GM21367 (cell line): ENCODE results near the gene MMP7.
A peak's percentile ranks its signal among the peaks of the same experiment; 100 is the strongest.

ENCODE experiments used
- ATAC-seq: cut with Tn5 transposase; IDR thresholded peaks from one replicate; pipeline ENCODE4 v1.9.1; 2021; ENCODE audit not compliant: unreplicated experiment

Gene MMP7, protein sequence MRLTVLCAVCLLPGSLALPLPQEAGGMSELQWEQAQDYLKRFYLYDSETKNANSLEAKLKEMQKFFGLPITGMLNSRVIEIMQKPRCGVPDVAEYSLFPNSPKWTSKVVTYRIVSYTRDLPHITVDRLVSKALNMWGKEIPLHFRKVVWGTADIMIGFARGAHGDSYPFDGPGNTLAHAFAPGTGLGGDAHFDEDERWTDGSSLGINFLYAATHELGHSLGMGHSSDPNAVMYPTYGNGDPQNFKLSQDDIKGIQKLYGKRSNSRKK

GRCh38 chr11:102530558-102530957 is at the start of gene MMP7:
Gene MMP7 (minus strand): TSS chr11:102530747. CDS start chr11:102530700, 47 bp downstream.
- ATAC-seq, result no peak

- ATAC-seq, result no peak
Observed at GRCh38 chr11:102577723-102578122, 47.2 kb upstream of the MMP7 start.

DNA sequence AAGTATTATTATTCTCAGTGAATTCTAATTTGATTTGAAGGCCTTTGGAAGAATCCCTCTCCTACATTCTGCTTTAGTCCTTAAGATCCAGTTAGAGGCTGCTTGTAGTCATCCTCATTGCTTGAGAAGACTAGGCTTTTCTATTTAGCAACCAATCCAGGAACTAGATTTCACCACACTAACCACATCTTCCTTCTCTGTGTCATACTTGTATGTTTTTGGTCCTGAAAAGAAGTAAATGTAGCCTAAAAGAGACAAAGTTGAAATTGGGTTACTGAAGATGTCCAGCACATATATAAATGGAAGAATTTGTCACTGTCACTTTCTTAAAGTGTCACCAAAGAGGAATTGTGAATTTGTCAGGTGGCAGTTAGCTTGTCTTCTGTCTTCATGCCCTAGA is 46.6 kb upstream of the MMP7 start:
- ATAC-seq, result peak; percentile 63

DNA sequence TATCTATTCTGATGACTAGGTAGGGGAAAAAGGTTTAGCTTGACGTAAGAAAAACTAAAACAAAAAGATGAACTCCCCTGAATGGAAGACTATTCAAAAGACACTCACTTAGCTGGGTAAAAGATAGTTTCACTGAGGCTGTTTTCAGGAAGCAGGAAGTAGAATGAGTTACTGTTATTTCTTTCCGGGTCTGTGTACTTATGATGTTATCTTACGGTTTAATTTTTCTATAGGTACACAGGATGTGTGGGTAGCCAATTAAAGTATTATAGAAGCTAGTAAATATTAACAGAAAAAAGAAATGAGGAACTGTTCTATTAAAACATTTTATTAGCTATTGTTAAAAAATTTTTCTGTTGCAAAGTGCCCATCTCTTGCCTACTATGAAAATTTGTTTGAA is 45.8 kb upstream of the MMP7 start:
- ATAC-seq, result no peak

- ATAC-seq, result no peak
Observed at GRCh38 chr11:102575012-102575411, 44.5 kb upstream of the MMP7 start.

GRCh38 chr11:102573851-102574250 is 43.3 kb upstream of the MMP7 start:
- ATAC-seq, result no peak

DNA sequence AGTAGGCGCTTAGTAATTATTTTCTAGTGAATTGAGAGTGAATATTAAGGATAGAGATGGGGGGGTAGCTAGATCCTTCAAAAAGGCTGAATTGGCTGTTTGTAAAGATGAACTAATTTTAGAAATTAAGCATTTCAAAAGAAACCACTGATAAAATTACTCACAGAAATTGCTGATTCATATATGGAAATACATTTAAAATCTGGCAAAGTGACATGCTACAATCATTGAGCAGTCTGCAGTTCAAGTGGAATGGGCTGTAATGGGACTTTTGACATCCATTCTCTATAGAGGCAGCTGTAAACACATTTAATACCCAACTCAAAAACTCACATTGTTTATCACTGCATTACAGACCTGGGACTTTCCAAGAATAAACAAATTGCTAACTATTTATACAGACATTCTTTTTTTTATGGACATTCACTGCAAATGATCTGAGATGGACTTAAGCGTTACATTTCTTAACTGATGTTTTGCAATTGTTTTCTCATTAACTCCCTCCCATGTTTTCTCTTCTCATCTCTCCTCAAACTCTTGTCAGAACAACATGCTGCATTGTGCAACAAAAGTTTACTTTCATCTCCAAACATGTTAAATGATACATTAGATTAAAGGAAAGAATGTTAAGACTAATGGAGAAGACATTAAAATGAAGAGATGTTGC is 42.1 kb upstream of the MMP7 start:
- ATAC-seq, result no peak

DNA sequence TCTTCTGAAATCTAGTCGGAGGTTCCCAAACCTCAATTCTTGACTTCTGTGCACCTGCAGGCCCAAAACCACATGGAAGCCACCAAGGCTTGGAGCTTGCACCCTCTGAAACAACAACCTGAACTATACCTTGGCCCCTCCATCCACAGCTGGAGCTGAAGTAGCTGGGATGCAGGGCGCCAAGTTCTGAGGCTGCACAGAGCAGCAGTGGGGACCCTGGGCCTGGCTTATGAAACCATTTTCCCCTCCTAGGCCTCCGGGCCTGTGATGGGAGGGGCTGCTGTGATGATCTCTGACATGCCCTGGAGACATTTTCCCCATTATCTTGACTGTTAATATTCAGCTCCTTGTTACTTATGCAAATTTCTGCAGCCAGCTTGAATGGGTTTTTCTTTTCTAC is 38.3 kb upstream of the MMP7 start:
- no peak for ATAC-seq

DNA sequence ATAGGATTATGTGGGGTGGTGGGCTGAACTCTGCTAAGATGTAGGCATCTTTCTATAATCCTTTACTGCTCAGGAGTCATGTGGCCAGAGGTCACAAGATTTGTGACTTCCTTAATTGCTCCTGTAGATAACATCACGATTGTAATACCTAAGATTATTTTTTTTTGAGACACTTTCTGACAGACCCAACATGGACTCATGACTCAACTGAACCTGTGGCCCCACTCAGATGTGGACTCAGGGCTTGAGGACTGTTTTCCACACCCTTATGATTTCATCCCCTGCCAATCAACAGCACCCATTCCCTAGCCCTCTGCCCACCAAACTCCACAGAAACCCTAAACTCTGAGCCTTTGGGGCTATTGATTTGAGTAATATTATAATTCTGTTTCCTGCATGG is 35.6 kb upstream of the MMP7 start:
- ATAC-seq, result no peak

DNA sequence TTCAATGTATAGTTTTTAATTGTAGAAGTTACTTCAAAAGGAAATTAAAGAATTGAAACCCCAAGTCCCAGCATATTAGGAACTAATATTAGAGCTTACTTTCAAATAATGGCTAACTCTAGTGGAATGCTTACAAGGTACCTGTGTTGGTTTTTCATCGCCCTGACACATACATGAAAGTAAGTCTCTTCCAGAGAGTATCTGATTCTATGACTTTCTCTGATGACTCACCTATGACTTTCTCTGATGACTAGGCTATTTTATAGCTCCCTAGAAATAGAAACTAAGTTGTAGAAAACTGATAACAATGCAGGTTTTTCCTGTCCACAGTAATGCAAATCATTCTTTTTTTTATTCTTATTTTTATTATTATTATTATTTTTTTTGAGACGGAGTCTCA is 33.6 kb upstream of the MMP7 start:
- ATAC-seq, result peak; percentile 64

GRCh38 chr11:102561636-102562035 is 31.1 kb upstream of the MMP7 start:
- no peak for ATAC-seq

DNA sequence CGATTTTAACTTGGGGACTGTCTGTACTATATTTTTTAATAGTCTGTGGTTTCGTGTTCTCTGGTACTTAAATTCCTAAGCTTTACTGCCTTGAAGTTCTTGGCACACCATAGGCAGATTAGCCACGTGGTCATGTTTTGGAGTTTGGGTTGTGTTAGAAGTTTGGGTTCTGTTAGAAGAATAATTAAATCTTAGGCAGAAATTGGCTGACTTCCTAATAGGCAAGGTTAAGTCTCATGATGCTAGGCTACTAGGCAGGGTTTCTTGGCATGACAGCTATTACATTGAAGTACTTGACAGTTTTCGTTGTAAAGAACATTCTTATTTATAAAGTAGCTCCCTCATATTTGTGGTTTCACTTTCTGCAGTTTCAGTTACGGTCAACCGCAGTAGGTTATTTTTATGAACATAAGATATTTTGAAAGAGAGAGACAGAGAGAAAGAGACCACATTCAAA is 30.0 kb upstream of the MMP7 start:
- ATAC-seq, result peak; percentile 66

GRCh38 chr11:102559839-102560238 is 29.3 kb upstream of the MMP7 start:
- ATAC-seq, result peak; percentile 44

DNA sequence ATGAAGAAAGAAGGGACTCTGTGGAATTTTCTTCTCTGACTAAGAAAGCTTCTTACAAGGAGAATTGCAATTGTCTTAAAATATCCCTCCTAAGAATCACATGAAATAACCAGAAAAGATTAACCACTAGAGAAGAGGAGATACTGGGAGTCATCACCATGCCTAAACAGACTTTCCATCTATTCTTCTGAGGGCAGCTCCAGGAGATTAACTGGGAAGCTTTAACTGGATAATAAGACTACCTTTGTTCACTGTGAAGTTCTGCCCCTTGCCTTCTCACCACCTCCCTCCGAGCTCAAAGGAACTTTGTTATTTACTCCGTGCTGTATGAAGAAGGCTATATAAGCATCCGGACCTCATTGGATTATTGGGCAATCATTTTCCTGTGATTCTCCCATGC is 24.5 kb upstream of the MMP7 start:
- ATAC-seq, result no peak

DNA sequence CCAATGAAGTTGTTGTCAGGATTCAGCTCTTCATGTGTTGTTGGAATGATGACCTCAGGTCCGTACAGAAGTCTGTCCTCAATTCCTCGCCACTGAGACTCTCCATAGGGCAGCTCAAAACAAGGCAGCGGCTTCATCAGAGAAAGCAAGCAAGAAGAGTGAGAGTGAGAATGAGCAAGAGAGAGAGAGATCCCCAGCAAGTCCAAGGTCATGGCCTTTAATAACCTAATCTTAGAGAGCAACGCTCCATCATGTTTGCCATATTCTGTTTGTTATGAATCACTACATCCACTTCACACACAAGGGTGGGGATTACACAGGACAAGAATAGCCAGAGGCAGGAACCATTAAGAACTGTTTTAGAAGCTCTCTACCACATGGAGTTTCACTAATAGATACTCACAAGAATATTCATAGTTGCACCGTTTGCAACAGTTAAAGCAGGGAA is 23.3 kb upstream of the MMP7 start:
- ATAC-seq, result peak; percentile 72

- no peak for ATAC-seq
Observed at GRCh38 chr11:102552447-102553194, 22.1 kb upstream of the MMP7 start.

DNA sequence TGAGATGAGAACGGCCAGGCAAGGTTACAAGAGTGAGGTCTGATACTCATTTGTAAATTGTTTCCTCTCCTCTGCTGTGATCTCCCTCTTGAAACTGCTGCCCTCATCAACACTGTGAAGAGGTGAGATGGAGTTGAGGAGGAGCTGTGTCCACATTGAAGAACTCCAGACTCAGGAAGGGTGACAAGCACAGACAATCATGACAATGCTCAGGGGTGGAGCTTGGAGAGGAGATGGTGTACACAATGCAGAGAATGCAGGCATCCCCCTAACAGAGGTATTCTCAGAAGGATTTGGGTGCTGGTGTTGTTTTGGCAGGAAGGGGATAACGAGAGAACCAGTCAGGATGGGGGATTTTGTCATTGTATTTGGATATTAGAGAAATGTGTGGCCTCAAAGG is 21.5 kb upstream of the MMP7 start:
- no peak for ATAC-seq

GRCh38 chr11:102551169-102551781 is 20.7 kb upstream of the MMP7 start:
- ATAC-seq, result no peak

DNA sequence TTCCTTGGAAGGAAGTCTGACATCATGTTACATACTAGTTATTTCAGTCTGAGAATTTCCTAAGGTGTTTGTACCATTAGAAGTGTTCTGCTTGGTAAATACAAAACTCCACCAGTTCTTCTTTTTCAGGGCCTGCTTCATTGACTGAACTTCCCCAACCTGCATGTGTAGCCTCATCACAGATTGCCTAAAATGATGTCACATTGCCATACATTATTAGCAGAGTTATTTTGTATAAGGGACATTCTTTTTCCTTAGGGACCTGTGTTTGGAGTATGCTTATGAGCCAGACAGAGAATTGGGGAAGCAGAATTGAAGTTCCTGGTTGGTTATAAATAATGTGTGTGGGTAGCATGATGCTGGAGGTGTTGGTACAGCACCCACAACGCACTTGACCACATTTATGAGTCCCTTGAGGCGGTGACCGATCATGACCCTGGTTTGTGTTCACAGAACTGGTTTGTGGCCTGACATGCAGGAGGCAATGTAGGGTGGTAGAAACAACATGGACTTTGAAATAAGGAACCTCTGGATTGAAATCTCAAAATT is 16.4 kb upstream of the MMP7 start:
- peak; percentile 68 for ATAC-seq

DNA sequence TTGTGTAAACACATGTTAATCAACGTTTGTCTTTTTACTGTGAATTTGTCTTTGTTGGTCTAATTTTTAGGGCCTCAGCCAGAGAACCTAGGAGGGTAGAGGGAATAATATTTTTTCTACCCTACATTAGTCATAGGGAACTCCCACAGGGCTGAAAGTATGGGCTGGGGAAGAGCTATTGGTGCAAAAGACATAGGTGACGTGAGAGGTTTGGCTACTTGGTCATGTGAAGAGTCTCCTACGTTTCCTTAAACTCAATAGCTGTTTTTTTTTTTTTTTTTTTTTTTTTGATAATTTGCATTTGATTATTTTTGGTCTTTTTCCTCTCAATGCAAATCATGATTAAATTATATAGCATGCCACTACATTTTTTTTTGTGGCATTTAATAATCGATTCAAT is 15.9 kb upstream of the MMP7 start:
- peak; percentile 51 for ATAC-seq

DNA sequence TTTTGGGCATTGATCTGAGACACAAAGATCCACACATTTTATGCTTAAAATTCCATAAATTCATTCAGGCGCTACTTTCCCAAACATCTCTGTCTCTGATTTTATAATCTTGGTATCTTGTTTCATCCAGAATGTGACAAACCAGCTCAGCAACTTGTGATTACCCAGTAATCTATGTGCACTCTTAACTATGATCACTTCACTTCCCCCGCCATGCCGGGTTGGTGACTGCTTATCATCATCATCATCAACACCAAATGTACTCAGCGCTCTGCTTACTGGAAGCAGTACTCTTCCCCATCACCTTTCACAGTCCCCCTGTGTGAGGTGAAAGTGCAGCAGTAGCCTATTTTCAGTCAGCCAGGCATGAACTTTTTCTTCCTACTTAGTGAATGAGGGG is 15.2 kb upstream of the MMP7 start:
- ATAC-seq, result no peak
